SK-N-SH treated with all-trans-retinoic acid at 6 μM for 48 hours (cell line): ENCODE measurements around the gene AMOTL2.

Experiments used
- ATAC-seq: fragments of 200-7000 bp; cut with Tn5 transposase; 3 replicates; pipeline ENCODE4 v1.9.1; 2020; ENCODE audit warnings: mild to moderate bottlenecking, moderate library complexity
- ARNTL ChIP-seq: fragments of 450-650 bp; formaldehyde crosslinking; IDR thresholded peaks from 2 replicates; pipeline ENCODE4 v1.5.0; 2020; ENCODE audit warnings: low read depth, mild to moderate bottlenecking, moderate library complexity, borderline replicate concordance
- BACH2 ChIP-seq: fragments of 250-450 bp; sonication (Bioruptor Pico); IDR thresholded peaks from 2 replicates; pipeline ENCODE4 v1.9.0; 2021; ENCODE audit warnings: mild to moderate bottlenecking, borderline replicate concordance
- CREB5 ChIP-seq: fragments of 250-450 bp; sonication (Bioruptor Pico); IDR thresholded peaks from 2 replicates; pipeline ENCODE4 v1.5.1; 2020; ENCODE audit warnings: low read depth, mild to moderate bottlenecking, moderate library complexity
- CSDC2 ChIP-seq: fragments of 250-450 bp; sonication (Bioruptor Pico); IDR thresholded peaks from 2 replicates; pipeline ENCODE4 v1.5.0; 2020; ENCODE audit warnings: mild to moderate bottlenecking, moderate library complexity
- CSRNP3 ChIP-seq: fragments of 250-450 bp; sonication (Bioruptor Pico); IDR thresholded peaks from 2 replicates; pipeline ENCODE4 v1.5.1; 2021; ENCODE audit warnings: mild to moderate bottlenecking, moderate library complexity
- ESRRG ChIP-seq: fragments of 250-450 bp; sonication (Bioruptor Pico); IDR thresholded peaks from 2 replicates; pipeline ENCODE4 v1.6.1; 2021; ENCODE audit warnings: mild to moderate bottlenecking
- GLIS3 ChIP-seq: fragments of 250-450 bp; sonication (Bioruptor Pico); IDR thresholded peaks from 2 replicates; pipeline ENCODE4 v1.5.0; 2020; ENCODE audit warnings: mild to moderate bottlenecking, moderate library complexity
- ISL1 ChIP-seq: fragments of 250-450 bp; sonication (Bioruptor Pico); IDR thresholded peaks from 2 replicates; pipeline ENCODE4 v2.1.2; 2022; ENCODE audit warnings: mild to moderate bottlenecking, moderate library complexity
- OSR1 ChIP-seq: fragments of 250-450 bp; sonication (Bioruptor Pico); IDR thresholded peaks from 2 replicates; pipeline ENCODE4 v1.8.0; 2022; ENCODE audit warnings: moderate library complexity, mild to moderate bottlenecking, inconsistent platforms
- PATZ1 ChIP-seq: fragments of 250-450 bp; sonication (Bioruptor Pico); IDR thresholded peaks from 2 replicates; pipeline ENCODE4 v1.8.0; 2020; ENCODE audit warnings: mild to moderate bottlenecking, moderate library complexity, borderline replicate concordance
- POU6F1 ChIP-seq: fragments of 250-450 bp; sonication (Bioruptor Pico); IDR thresholded peaks from 2 replicates; pipeline ENCODE4 v1.8.0; 2021; ENCODE audit warnings: low read depth, mild to moderate bottlenecking, moderate library complexity, borderline replicate concordance
- PPARA ChIP-seq: fragments of 250-450 bp; sonication (Bioruptor Pico); IDR thresholded peaks from 2 replicates; pipeline ENCODE4 v1.5.0; 2020; ENCODE audit warnings: mild to moderate bottlenecking, borderline replicate concordance
- RARB ChIP-seq: fragments of 250-450 bp; sonication (Bioruptor Pico); IDR thresholded peaks from 2 replicates; pipeline ENCODE4 v1.8.0; 2021; ENCODE audit warnings: mild to moderate bottlenecking, moderate library complexity
- TCF4 ChIP-seq: fragments of 250-450 bp; sonication (Bioruptor Pico); IDR thresholded peaks from 2 replicates; pipeline ENCODE4 v1.8.0; 2021; ENCODE audit warnings: mild to moderate bottlenecking, moderate library complexity, borderline replicate concordance
- TOX ChIP-seq: fragments of 250-450 bp; sonication (Bioruptor Pico); IDR thresholded peaks from 2 replicates; pipeline ENCODE4 v1.8.0; 2021; ENCODE audit warnings: mild to moderate bottlenecking, moderate library complexity, borderline replicate concordance
- TSHZ2 ChIP-seq: fragments of 250-450 bp; sonication (Bioruptor Pico); IDR thresholded peaks from 2 replicates; pipeline ENCODE4 v1.5.0; 2020; ENCODE audit warnings: mild to moderate bottlenecking, moderate library complexity
- ZC3H10 ChIP-seq: fragments of 250-450 bp; sonication (Bioruptor Pico); IDR thresholded peaks from 2 replicates; pipeline ENCODE4 v1.5.1; 2021; ENCODE audit warnings: mild to moderate bottlenecking, moderate library complexity
- ZFP3 ChIP-seq: fragments of 250-450 bp; sonication (Bioruptor Pico); IDR thresholded peaks from 2 replicates; pipeline ENCODE4 v1.5.0; 2020; ENCODE audit warnings: mild to moderate bottlenecking, moderate library complexity
- ZFP30 ChIP-seq: fragments of 450-650 bp; formaldehyde crosslinking; IDR thresholded peaks from 2 replicates; pipeline ENCODE4 v1.5.0; 2022; ENCODE audit warnings: mild to moderate bottlenecking, moderate library complexity
- ZNF565 ChIP-seq: fragments of 450-650 bp; formaldehyde crosslinking; conservative IDR thresholded peaks from 2 replicates; pipeline ENCODE4 v1.5.0; 2020; ENCODE audit warnings: low read depth, mild to moderate bottlenecking, moderate library complexity
- ZNF8 ChIP-seq: fragments of 450-650 bp; formaldehyde crosslinking; IDR thresholded peaks from 2 replicates; pipeline ENCODE4 v1.5.0; 2020; ENCODE audit warnings: mild to moderate bottlenecking, moderate library complexity

The AMOTL2 gene

GRCh38 chr3:134397755-134398154 lies 23.5 kb upstream of the AMOTL2 start:
- no peak for ATAC-seq
- TF ChIP-seq ESRRG (CRISPR knock-in tag) (no peak), PATZ1 (CRISPR knock-in tag) (no peak), CREB5 (CRISPR knock-in tag) (no peak), OSR1 (CRISPR knock-in tag) (no peak), ZFP30 (CRISPR knock-in tag) (no peak), ZFP3 (CRISPR knock-in tag) (no peak), BACH2 (CRISPR knock-in tag) (no peak), ISL1 (CRISPR knock-in tag) (no peak), TCF4 (CRISPR knock-in tag) (no peak), GLIS3 (CRISPR knock-in tag) (no peak), CSDC2 (CRISPR knock-in tag) (no peak), CSRNP3 (no peak), ZC3H10 (CRISPR knock-in tag) (no peak), RARB (CRISPR knock-in tag) (no peak), ARNTL (CRISPR knock-in tag) (no peak), ZNF8 (no peak), POU6F1 (no peak)

- no peak for ATAC-seq
- TF ChIP-seq CSRNP3 (no peak), PPARA (CRISPR knock-in tag) (no peak), POU6F1 (no peak)
Observed at GRCh38 chr3:134395103-134395502, 20.9 kb upstream of the AMOTL2 start.

GRCh38 chr3:134394380-134394779 lies 20.1 kb upstream of the AMOTL2 start:
- no peak for ATAC-seq
- TF ChIP-seq OSR1 (CRISPR knock-in tag) (no peak), ZNF8 (no peak), ESRRG (CRISPR knock-in tag) (no peak), ZFP30 (CRISPR knock-in tag) (no peak), TCF4 (CRISPR knock-in tag) (no peak), ISL1 (CRISPR knock-in tag) (no peak), CSRNP3 (no peak), POU6F1 (no peak), RARB (CRISPR knock-in tag) (no peak), ZNF565 (CRISPR knock-in tag) (no peak), ZFP3 (CRISPR knock-in tag) (no peak), TSHZ2 (CRISPR knock-in tag) (no peak), TOX (CRISPR knock-in tag) (no peak)
